Activated CD8-positive, alpha-beta T cell treated with anti-CD3 and anti-CD28 coated beads for 36 hours (primary cell): Measurements from ENCODE around the gene PRRC1. TPM values are rescaled to one million over a fixed set of nuclear protein-coding genes. Genes with fewer than 3 reads are reported as not detected.

Experiments used
- ATAC-seq: fragments of 200-7000 bp; cut with Tn5 transposase; one replicate; pipeline ENCODE4 v1.10.0; 2021; ENCODE audit warnings: mild to moderate bottlenecking, moderate library complexity
- CTCF ChIA-PET: fragments of 350-600 bp; sonication (Branson Sonifier 250); formaldehyde crosslinking; loops from one replicate; lab custom pipeline; 2021; ENCODE audit warnings: antibody characterized with exemption; lab: Charles Lee
- POLR2A ChIA-PET: fragments of 350-600 bp; sonication (Branson Sonifier 250); formaldehyde crosslinking; loops from one replicate; lab custom pipeline; 2021; ENCODE audit warnings: antibody characterized with exemption; lab: Charles Lee
- DNase-seq: peaks from one replicate; pipeline ENCODE4 v3.0.0-alpha.2; 2020
- H3K27ac Mint-ChIP-seq: one replicate; pipeline ENCODE4 v1.8.0; 2021; ENCODE audit warnings: mild to moderate bottlenecking, mixed read lengths
- H3K27me3 Mint-ChIP-seq: one replicate; pipeline ENCODE4 v1.8.0; 2021; ENCODE audit warnings: mixed read lengths
- H3K36me3 Mint-ChIP-seq: one replicate; pipeline ENCODE4 v1.8.0; 2021; ENCODE audit warnings: low read depth, mixed read lengths
- H3K4me1 Mint-ChIP-seq: one replicate; pipeline ENCODE4 v1.8.0; 2021; ENCODE audit warnings: low read depth, mixed read lengths
- H3K4me3 Mint-ChIP-seq: one replicate; pipeline ENCODE4 v1.8.0; 2021; ENCODE audit warnings: mild to moderate bottlenecking, moderate library complexity, mixed read lengths
- H3K9me3 Mint-ChIP-seq: one replicate; pipeline ENCODE4 v1.8.0; 2021; ENCODE audit warnings: mixed read lengths
- intact Hi-C: fragments of 100-400 bp; cut with micrococcal nuclease; formaldehyde crosslinking; loops from one replicate; pipeline ENCODE4 v1.10.0; 2022
- total RNA-seq, 2 experiments: library from RNA; stranded (reverse); gene quantifications; one replicate each; pipeline ENCODE4 v1.2.3, GENCODE V29; 2021
- TF ChIP-seq, protein P1 (sequence below): fragments of 200-600 bp; IDR thresholded peaks from one replicate; pipeline ENCODE4 v1.8.0; 2022; ENCODE audit warnings: antibody characterized with exemption, mild to moderate bottlenecking

PRRC1 gene
- total RNA-seq, 2 experiments from 2014 or later: 38.0 to 38.1 TPM

DNA sequence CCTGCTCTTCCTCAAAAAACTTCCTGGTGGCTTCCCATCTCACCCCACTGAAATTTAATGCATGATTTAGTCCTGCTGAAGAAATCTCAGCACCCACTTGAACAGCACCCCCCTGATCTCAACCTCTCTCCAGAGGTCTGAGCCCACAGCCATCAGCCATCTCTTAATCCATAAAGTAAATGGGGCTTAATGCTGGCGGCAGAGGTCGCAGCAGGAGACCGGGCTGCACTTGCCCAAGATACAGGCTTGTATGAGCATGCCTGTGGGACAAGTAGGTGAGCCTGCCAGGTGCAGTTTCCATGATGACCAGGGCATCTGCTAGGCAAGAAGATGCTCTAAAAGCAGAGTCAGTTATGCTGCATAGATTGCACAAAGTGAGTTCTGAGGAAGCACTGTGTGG, 79.1 kb downstream of the PRRC1 start:
- Mint-ChIP-seq H3K27ac (no peak overlapping the region), H3K9me3 (no peaks in the 10 kb centered on the region), H3K36me3 (no peaks in the 10 kb centered on the region), H3K4me1 (peaks cover 7% of the 10 kb centered on the region), H3K4me3 (no peak overlapping the region), H3K27me3 (no peaks in the 10 kb centered on the region)
- TF ChIP-seq, protein P1, sequence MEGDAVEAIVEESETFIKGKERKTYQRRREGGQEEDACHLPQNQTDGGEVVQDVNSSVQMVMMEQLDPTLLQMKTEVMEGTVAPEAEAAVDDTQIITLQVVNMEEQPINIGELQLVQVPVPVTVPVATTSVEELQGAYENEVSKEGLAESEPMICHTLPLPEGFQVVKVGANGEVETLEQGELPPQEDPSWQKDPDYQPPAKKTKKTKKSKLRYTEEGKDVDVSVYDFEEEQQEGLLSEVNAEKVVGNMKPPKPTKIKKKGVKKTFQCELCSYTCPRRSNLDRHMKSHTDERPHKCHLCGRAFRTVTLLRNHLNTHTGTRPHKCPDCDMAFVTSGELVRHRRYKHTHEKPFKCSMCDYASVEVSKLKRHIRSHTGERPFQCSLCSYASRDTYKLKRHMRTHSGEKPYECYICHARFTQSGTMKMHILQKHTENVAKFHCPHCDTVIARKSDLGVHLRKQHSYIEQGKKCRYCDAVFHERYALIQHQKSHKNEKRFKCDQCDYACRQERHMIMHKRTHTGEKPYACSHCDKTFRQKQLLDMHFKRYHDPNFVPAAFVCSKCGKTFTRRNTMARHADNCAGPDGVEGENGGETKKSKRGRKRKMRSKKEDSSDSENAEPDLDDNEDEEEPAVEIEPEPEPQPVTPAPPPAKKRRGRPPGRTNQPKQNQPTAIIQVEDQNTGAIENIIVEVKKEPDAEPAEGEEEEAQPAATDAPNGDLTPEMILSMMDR: no peak
- intact Hi-C loops: no loop called here
- ATAC-seq (no peak), DNase-seq (no peak)
- ChIA-PET POLR2A (no interaction called here), CTCF (no interaction called here)

DNA sequence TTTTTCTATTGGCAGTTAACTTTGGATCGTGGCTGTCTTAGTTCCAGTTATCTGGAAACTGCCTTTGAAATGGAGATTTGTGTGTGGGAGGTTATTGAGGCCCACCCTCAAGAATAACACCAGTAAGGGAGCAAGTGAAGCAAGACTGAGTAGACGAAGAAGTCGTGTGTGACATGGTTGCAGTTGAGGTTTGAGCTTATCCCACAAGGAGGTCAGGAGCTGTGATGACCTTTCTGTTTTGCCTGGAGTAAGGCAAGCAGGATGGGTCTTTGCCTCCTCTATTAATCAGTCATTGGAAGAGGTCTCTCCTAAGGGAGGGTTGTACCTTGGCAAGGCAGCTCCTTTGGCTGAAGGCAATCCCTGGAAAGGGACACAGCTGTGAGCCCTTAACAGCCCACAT, 81.9 kb downstream of the PRRC1 start:
- intact Hi-C loops: no loop called here
- H3K36me3 Mint-ChIP-seq: no peaks in the 10 kb centered on the region
- H3K4me1 Mint-ChIP-seq: peaks cover 7% of the 10 kb centered on the region
- TF ChIP-seq, protein P1: no peak
- H3K4me3 Mint-ChIP-seq: no peak overlapping the region
- ChIA-PET CTCF (interaction anchor here (0.9 kb wide), 1 partner anchor 1274 kb away, joined by 3 read pairs; no protein-coding TSS in a partner anchor), POLR2A (no interaction called here)
- DNase-seq (no peak), ATAC-seq (no peak)
- H3K9me3 Mint-ChIP-seq: no peaks in the 10 kb centered on the region
- H3K27me3 Mint-ChIP-seq: peaks cover 3% of the 10 kb centered on the region
- H3K27ac Mint-ChIP-seq: no peak overlapping the region

DNA sequence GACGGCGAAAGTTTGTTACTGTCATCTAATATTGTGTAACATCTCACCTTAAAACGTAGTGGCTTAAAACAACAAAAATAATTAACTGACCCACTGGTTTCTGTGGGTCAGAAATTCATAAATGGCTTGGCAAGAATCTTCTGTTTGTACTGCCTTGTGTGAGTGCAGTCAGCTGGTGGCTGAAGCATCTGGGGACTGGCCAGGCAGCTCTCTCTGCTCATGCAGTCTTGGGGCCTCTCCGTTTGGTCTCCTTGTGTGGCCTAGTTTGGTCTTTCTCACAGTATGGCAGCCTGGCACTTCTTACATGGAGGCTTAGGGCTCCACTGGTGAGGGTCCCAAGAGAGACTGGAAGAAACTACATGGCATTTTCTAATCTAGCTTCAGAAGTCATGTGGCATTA, 82.4 kb downstream of the PRRC1 start:
- DNase-seq: no peak
- Mint-ChIP-seq H3K4me3 (no peak overlapping the region), H3K9me3 (no peaks in the 10 kb centered on the region), H3K27ac (no peak overlapping the region), H3K4me1 (peaks cover 7% of the 10 kb centered on the region), H3K27me3 (peaks cover 3% of the 10 kb centered on the region), H3K36me3 (no peaks in the 10 kb centered on the region)
- intact Hi-C loops: no loop called here
- CTCF ChIA-PET: interaction anchor here (0.9 kb wide), 1 partner anchor 1273 kb away, joined by 3 read pairs; no protein-coding TSS in a partner anchor
- TF ChIP-seq, protein P1: no peak
- POLR2A ChIA-PET: no interaction called here
- ATAC-seq: no peak

DNA sequence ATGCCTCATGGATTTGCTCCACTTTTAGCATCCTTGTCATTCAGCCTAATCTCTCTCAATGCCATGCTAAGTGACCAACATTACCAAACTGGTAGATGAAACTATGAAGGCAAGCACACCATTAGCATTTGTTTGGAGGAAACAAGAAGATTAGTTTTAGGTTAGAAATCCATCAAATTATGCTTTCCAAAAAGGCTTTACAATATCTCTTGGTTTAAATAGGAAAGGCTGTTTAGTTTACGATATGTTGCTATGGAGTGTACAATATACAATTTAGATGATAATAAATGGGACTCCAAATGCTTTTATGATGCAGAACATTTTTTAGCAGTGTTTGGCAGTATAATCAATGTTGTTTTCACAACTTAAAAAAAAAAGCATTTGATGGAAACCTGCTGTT, 83.7 kb downstream of the PRRC1 start:
- intact Hi-C loops: no loop called here
- Mint-ChIP-seq H3K9me3 (no peaks in the 10 kb centered on the region), H3K4me3 (no peak overlapping the region), H3K27me3 (peaks cover 3% of the 10 kb centered on the region), H3K4me1 (no peaks in the 10 kb centered on the region), H3K36me3 (no peaks in the 10 kb centered on the region), H3K27ac (no peak overlapping the region)
- ATAC-seq (no peak), DNase-seq (no peak)
- TF ChIP-seq, protein P1: no peak
- CTCF ChIA-PET: no interaction called here
- POLR2A ChIA-PET: no interaction called here

DNA sequence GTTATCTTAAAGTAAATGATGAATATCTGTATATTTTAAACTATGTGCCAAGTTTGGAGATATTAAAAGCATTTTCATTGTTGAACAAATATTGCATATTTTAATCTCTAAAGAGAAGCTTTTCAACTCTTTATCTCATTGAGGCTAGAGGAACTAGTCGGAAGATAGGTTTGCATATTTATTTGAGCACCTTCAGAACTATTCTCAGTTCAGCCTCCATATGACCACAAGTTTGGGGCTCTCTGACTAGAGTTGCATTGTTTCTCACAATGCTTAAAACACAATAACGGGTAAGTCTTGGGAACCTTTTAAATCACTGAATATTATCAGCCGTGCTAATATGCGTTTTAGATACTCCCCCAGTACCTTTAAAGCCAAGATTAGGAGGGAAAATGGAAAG, 84.2 kb downstream of the PRRC1 start:
- H3K36me3 Mint-ChIP-seq: no peaks in the 10 kb centered on the region
- H3K27me3 Mint-ChIP-seq: peaks cover 3% of the 10 kb centered on the region
- POLR2A ChIA-PET: no interaction called here
- TF ChIP-seq, protein P1: no peak
- no peak for ATAC-seq
- no peak overlapping the region for H3K27ac Mint-ChIP-seq
- H3K9me3 Mint-ChIP-seq: no peaks in the 10 kb centered on the region
- CTCF ChIA-PET: no interaction called here
- intact Hi-C loops: no loop called here
- no peak for DNase-seq
- no peaks in the 10 kb centered on the region for H3K4me1 Mint-ChIP-seq
- H3K4me3 Mint-ChIP-seq: no peak overlapping the region
